Measurements from ENCODE around the gene BSND.

GRCh38 chr1:55061000-55061705 is 62.4 kb downstream of the BSND start:
- TF ChIP-seq CTCF (IDR thresholded peaks at IDR 0.05) (no peak), POLR2A (IDR thresholded peaks at IDR 0.05) (no peak), EP300 (IDR thresholded peaks at IDR 0.05) (no peak), POLR2AphosphoS5 (IDR thresholded peaks at IDR 0.05) (no peak)

Data from upper lobe of left lung (tissue), 4 donors.